Inflammatory macrophage treated with lipopolysaccharide for 1 hour (primary cell): ENCODE data around the gene BLOC1S3.
"Not testable (repeated sequence)": the region's sequence is repeated elsewhere in the genome, so short reads cannot be mapped to it uniquely, and the experiment has no call there.

Source experiments
- DNase-seq, 2 donors: peaks; one replicate each; pipeline ENCODE4 v3.0.0-alpha.2; 2020 to 2022

The BLOC1S3 gene

GRCh38 chr19:45186509-45187334 lies 8.1 kb downstream of the BLOC1S3 start:
- no peak for DNase-seq

DNA sequence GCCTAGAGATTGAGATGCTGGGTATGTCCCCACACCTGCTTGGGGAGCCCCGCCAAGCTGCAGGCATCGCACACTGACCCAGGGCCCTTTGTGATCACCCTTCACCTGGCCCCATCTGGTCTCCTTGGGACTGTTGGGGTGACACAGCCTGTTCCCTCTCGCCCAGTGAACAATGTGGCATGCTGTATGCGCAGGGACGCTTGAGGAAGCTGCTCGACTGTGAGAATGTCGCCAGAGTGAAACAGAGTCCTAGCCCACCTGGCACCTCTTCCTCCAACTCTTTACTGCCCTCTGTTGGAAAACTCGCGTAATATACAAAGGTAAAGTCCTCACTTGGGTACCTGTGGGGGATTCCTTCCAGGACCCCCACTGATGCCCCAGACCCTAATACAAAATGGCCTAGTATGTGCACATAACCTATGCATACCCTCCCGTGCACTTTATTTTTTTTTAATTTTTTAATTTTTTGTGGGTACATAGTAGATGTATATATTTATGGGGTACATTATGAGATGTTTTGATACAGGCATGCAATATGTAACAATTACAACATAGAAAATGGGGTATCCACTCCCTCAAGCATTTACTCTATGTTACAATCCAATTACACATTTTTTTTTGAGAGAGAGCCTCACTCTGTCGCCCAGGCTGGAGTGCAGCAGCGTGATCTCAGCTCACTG lies 9.0 kb downstream of the BLOC1S3 start:
- no peak for DNase-seq

GRCh38 chr19:45189971-45190370 lies 11.4 kb downstream of the BLOC1S3 start:
- DNase-seq: no peak

DNA sequence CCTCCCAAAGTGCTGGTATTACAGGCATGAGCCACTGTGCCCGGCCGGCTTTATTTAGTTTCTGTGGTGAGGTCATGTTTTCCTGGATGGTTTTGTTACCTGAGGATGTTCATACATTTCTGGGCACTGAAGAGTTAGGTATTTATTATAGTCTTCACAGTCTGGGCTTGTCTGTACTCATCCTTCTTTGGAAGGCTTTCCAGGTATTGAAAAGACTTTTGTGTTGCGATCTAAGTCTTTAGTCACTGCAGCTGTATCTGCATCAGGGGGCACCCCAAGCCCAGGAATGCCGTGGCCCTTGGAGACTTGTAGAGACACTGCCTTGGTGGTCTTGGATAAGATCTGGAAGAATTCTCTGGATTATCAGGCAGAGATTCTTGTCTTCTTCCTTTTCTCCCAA lies 12.8 kb downstream of the BLOC1S3 start:
- DNase-seq: no peak

DNA sequence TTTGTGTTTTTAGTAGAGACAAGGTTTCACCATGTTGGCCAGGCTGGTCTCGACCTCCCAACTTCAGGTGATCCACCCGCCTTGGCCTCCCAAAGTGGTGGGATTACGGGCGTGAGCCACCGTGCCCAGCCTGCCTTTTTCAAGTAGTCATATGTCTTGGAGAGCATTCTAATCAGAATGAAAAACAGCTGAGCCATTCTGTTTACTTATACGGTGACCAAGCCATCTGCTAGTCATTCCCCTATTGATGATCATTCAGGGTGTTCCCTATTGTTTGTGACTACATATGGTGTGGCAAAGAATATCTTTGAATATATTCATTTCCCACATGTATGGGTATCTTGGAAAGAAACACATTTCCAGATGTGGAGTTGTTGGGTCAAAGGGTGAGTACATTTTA lies 17.2 kb downstream of the BLOC1S3 start:
- no peak for DNase-seq

DNA sequence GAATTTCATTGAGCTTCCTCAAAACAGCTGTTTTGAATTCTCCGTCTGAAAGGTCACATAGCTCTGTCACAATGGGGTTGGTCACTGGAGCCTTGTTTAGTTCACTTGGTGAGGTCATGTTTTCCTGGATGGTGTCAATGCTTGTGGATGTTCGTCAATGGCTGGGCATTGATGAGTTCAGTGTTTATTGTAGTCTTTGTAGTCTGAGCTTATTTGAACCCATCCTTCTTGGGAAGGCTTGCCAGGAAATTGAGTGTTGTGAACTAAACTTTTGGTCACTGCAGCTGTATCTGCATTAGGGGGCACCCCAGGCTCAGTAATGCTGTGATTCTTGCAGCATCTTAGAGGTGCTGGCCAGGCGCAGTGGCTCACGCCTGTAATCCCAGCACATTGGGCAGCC lies 22.0 kb downstream of the BLOC1S3 start:
- DNase-seq: peak; percentile 18 to 23

DNA sequence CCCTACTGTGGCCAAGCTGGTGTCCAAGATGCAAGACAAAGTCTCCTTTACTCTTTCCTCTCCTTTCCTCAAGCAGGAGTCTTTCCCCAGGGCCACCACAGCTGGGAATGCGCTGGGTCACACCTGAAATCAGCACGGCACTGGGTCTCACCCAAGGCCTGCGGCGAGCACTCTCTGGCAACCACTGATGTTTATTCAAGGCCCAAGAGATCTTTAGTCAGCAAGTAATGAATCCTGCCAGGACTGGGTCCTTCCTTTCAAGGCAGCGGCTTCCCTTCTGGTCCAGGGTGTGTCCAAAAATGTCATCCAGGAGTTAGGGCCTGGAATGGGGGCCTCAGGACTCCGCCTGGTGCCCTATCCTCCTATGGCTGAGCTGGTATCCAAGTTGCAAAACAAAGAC lies 24.1 kb downstream of the BLOC1S3 start:
- DNase-seq: no peak

- no peak for DNase-seq
These were observed 27.2 kb downstream of the BLOC1S3 start for GRCh38 chr19:45205810-45206209.

DNA sequence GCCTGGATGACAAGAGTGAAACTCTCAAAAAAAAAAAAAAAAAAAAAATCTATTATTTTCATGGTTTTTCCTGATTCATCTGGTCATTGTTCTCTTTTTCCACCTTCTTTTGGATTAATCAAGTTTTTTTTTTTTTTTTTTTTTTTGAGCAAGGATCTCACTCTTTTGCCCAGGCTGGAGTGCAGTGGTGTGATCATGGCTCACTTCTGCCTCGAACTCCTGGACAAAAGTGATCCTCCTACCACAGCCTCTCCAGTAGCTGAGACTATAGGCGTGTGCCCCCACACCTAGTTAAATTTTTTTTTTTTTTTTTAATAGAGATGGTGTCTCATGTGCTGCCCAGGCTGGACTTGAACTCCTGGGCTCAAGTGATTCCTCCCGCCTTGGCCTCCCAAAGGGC lies 27.7 kb downstream of the BLOC1S3 start:
- no peak for DNase-seq

- no peak for DNase-seq
These were observed 33.3 kb downstream of the BLOC1S3 start for GRCh38 chr19:45211751-45212381.

DNA sequence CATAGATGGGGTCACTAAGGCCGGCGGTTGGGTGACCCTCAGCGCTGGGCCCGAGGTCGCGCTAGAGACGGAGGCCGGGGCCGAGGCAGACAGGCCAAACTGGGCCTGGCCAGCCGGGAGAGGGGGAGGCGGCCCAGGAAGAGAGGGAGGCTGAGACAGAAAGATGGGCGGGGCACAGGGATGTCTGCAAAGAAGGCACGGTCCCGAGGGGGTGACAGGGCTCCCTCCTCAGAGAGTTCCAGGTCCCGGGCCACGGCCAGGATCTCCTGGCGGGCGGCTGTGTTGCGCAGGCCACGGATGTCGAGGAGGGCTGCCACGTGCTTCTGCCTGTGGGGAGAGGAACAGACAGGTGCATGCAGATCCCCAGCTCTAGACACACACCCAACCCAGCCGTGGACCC lies 34.4 kb downstream of the BLOC1S3 start:
- no peak for DNase-seq

DNA sequence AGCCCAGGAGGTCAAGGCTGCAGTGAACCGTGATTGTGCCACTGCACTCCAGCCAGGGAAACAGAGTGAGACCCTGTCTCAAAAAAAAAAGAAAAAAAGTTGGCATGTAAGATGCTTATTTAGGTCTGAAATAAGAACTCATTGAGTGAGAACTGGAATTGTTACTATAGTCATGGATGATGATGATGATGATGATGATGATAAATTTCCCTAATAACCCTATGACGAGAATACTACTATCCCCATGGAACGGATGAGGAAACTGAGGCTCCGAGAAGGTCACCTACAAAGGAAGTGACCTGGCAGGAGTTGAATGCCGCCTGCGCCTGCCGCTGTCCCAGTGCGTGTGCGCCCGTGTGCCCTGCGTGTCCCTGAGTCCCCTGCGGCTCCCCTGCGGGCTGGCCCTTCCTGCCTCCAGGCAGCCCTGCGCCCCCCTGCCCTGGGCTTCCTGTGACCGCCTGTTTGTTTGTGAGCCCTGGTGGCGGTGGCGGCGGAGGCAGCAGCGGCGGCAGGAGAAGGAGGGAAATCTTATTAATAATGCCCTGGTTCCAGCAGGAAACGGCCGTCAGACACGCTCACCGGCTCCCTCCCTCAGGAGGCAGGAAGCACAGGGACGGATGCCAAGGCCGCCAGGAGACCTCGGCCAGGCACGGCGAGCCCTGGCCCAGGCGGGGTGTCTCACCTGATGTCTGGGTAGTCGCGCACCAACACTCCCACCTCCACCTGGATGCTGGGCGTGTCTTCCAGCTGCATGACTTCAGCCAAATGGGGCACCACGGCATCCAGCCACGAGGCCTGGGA lies 37.0 kb downstream of the BLOC1S3 start:
- no peak for DNase-seq

DNA sequence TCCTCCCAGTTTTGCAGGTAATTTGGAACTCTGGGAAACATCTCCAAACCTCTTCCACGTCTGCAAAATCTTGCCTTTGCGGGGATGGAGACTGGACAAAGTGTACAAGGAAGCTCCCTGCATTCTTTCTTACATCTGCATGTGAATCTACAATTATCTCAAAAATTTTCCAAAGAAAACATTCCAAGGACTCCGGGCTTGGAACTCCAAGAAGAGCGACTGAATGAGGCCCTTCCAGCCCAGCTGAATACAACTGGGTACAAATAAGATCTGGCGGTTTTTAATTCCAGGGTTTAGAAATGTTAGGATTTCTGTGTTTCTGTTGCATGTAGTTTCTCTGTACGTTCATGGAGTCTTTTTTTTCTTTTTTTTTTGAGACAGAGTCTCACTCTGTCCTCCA lies 38.1 kb downstream of the BLOC1S3 start:
- no peak for DNase-seq

- no peak for DNase-seq
These were observed 38.8 kb downstream of the BLOC1S3 start for GRCh38 chr19:45217193-45217956.

GRCh38 chr19:45217957-45218334 lies 39.4 kb downstream of the BLOC1S3 start:
- DNase-seq: no peak

- DNase-seq: no peak
These were observed 39.8 kb downstream of the BLOC1S3 start for GRCh38 chr19:45218426-45218825.

DNA sequence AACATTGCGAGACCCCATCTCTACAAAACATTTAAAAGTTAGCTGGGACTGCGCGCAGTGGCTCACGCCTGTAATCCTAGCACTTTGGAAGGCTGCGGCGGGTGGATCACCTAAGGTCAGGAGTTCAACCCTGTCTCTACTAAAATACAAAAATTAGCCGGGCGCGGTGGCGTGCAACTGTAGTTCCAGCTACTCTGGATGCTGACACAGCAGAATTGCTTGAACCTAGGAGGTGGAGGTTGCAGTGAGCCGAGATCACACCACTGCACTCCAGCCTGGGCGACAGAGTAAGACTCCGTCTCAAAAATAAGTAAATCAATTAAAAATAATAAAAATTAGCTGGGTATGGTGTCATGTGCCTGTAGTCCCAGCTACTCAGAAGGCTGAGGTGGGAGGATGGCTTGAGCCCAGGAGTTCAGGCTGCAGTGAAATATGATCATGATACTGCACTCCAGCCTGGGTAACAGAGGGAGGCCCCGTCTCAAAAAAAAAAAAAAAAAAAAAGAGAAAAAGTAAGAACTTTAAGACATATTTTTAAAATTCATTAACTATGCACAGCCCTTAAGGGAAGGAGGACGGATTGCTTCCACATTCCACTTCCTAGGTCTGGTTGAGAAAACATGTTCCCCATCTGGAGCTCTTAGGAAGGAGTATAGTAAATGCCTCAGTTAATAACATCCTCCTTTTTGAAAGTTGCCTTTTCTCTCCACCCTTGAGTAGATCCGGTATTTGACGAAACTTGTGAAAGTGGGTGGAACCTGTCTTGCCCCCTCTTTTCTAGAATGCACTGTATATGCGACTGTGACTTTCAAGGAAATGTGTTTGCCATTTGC lies 40.5 kb downstream of the BLOC1S3 start:
- DNase-seq: peak; percentile 9 to 44

DNA sequence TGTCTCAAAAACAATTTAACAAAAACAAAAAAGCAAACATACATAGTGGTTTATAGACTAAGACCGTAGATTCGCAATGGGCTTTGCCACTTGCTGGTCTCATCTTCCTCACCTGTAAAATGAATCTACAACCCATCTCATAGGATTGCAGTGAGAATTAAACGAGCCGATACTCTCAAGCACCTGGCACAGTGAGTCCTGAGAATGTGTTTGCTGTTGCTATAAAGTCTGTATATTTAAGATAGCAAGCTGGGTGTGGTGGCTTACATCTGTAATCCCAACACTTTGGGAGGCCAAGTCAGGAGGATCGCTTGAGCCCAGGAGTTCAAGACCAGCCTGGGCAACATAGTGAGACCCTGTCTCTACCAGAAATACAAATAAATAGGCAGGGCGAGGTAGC lies 44.1 kb downstream of the BLOC1S3 start:
- DNase-seq: no peak

DNA sequence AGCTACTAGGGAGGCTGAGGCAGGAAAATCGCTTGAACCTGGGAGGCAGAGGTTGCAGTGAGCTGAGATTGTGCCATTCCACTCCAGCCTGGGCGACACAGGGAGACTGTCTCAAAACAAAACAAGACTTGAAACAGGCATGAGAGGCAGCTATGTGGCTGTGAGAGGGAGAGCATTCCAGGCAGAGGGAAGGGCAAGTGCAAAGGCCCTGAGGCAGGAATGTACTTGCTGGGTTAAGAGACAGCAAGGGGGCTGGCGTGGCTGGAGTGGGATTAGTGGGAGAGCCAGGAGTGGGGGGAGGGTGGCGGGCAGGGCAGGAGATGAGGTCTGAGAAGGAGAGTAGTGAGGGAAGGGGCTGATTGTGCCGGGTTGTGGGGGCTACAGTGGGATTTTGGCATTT lies 45.3 kb downstream of the BLOC1S3 start:
- no peak for DNase-seq

- no peak for DNase-seq
These were observed 46.1 kb downstream of the BLOC1S3 start for GRCh38 chr19:45224645-45225044.

GRCh38 chr19:45229056-45229455 lies 50.5 kb downstream of the BLOC1S3 start:
- DNase-seq: not testable (repeated sequence)
